Measurements from ENCODE around the gene NUP214. TPM values are rescaled to one million over a fixed set of nuclear protein-coding genes. Genes with fewer than 3 reads are reported as not detected.

NUP214 gene
- total RNA-seq, 2 experiments from 2014 or later = 19.7 to 69.6 TPM

DNA sequence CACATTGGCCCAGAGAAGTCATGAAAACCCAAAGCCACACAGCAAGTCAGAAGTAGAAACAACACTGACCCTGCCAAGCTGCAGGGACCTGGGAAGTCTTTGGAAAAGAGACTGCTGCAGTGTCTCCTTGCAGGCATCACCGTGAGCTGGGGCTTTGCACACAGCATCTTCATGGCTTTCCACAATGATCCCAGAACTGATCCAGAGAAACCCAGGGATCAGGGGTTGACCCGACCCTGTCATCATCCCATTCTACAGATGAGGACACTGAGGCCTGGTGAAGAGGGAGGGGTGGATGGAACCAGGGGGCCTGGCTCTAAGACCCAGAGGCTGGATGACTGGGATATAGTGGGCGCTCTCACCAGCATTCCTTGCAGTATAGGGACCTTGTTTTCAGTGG is 155.3 kb downstream of the NUP214 start:
- Histone ChIP-seq H3K9me2 (ENCODE audit: insufficient read depth, low read length) (no peaks in the 10 kb centered on the region), H3K4me1 (ENCODE audit: insufficient read depth, low read length, poor library complexity, severe bottlenecking) (peaks cover 6% of the 10 kb centered on the region), H3K27ac (ENCODE audit: low read depth, low read length, poor library complexity, severe bottlenecking) (no peak overlapping the region), H4K20me1 (ENCODE audit: insufficient read depth, low read length) (no peaks in the 10 kb centered on the region), H3K4me3 (ENCODE audit: low read depth, low read length, poor library complexity, severe bottlenecking) (no peak overlapping the region), H3K79me2 (ENCODE audit: insufficient read depth, low read depth, low read length) (peaks cover 7% of the 10 kb centered on the region; the same call in 1 of the 2 replicates), H3K9me3 (ENCODE audit: low read length) (no peaks in the 10 kb centered on the region), H3K4me2 (ENCODE audit: low read length) (no peak overlapping the region), H3K36me3 (ENCODE audit: insufficient read depth, low read length) (0 out of 2 replicates have a peak, but pooled peaks cover 5% of the 10 kb centered on the region), H2AFZ (ENCODE audit: low read length) (no peak overlapping the region)
- POLR2A ChIA-PET = interaction anchor here (0.5 kb wide), 1 partner anchor 30 kb away, joined by 3 read pairs; no protein-coding TSS in a partner anchor
- no peak for TF ChIP-seq EZH2phosphoT487 (IDR thresholded peaks at IDR 0.05; ENCODE audit: borderline replicate concordance, low read depth, low read length)
- TF ChIP-seq, protein P1, sequence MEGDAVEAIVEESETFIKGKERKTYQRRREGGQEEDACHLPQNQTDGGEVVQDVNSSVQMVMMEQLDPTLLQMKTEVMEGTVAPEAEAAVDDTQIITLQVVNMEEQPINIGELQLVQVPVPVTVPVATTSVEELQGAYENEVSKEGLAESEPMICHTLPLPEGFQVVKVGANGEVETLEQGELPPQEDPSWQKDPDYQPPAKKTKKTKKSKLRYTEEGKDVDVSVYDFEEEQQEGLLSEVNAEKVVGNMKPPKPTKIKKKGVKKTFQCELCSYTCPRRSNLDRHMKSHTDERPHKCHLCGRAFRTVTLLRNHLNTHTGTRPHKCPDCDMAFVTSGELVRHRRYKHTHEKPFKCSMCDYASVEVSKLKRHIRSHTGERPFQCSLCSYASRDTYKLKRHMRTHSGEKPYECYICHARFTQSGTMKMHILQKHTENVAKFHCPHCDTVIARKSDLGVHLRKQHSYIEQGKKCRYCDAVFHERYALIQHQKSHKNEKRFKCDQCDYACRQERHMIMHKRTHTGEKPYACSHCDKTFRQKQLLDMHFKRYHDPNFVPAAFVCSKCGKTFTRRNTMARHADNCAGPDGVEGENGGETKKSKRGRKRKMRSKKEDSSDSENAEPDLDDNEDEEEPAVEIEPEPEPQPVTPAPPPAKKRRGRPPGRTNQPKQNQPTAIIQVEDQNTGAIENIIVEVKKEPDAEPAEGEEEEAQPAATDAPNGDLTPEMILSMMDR (conservative IDR thresholded peaks at IDR 0.05; ENCODE audit: low read length) = no peak
- no TSS peak for BruUV-seq (replicated peaks)
- DNase-seq (ENCODE audit: low spot score) = no peak
- intact Hi-C loops (cut with micrococcal nuclease; ENCODE audit: unreplicated experiment) = no loop called here
- CTCF ChIA-PET (ENCODE audit: unreplicated experiment) = no interaction called here

DNA sequence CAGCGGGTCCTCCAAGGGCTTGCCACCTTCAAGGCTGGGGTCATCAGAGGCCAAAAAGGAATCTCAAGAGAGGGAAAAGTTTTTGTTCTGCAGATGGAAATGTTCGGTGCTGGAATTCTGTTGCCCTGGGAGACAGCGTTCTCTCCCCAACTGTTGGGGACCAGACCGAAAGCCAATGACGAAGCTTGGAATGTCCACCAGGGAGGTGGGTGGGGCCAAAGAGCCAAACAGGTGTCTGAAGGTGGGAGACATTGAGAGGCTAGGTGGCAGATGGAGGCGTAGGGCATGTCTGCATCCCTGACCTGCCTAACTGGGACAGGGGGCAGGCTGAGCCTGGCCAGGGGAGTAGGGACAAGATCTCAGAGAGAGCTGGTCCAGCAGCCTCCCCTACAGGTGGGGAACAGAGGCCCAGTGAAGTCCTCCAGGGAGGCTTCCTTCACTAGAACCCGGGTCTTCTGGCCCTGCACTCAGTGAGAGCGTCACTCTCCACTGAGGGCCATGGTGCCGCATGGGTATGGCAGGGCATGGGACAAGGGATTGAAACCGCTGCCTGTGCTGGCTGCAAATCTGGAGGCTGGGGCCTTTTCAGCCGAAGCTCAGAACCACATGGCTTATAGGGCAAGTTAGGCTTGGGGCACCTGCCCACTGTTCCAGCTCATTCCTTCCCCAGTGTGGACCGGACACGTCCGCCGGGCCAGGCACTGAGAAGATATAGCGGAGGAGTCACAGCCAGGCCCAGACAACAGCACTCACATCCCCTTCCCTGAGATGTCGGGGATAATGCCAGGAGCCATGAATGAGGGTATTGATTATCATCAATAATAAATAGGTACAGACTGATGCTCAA is 156.0 kb downstream of the NUP214 start:
- H2AFZ ChIP-seq (ENCODE audit: low read length) = no peak overlapping the region

More for the DNA sequence above, 156.0 kb downstream of the NUP214 start:
- H3K4me1 ChIP-seq (ENCODE audit: insufficient read depth, low read length, poor library complexity, severe bottlenecking) = peaks cover 6% of the 10 kb centered on the region
- no peak overlapping the region for H3K4me2 ChIP-seq (ENCODE audit: low read length)
- no peaks in the 10 kb centered on the region for H3K9me2 ChIP-seq (ENCODE audit: insufficient read depth, low read length)
- H3K9me3 ChIP-seq (ENCODE audit: low read length) = no peaks in the 10 kb centered on the region
- no peak for DNase-seq (ENCODE audit: low spot score)
- intact Hi-C loops (cut with micrococcal nuclease; ENCODE audit: unreplicated experiment) = no loop called here
- POLR2A ChIA-PET = no interaction called here
- peaks cover under 1% of the 10 kb centered on the region; the same call in 1 of the 2 replicates for H3K79me2 ChIP-seq (ENCODE audit: insufficient read depth, low read depth, low read length)
- H3K36me3 ChIP-seq (ENCODE audit: insufficient read depth, low read length) = no peaks in the 10 kb centered on the region
- no peak overlapping the region for H3K27ac ChIP-seq (ENCODE audit: low read depth, low read length, poor library complexity, severe bottlenecking)
- BruUV-seq (replicated peaks) = no TSS peak
- TF ChIP-seq, protein P1 (conservative IDR thresholded peaks at IDR 0.05; ENCODE audit: low read length) = no peak
- no peak for TF ChIP-seq EZH2phosphoT487 (IDR thresholded peaks at IDR 0.05; ENCODE audit: borderline replicate concordance, low read depth, low read length)
- no peak overlapping the region for H3K4me3 ChIP-seq (ENCODE audit: low read depth, low read length, poor library complexity, severe bottlenecking)
- CTCF ChIA-PET (ENCODE audit: unreplicated experiment) = no interaction called here
- H4K20me1 ChIP-seq (ENCODE audit: insufficient read depth, low read length) = no peaks in the 10 kb centered on the region

Data from OCI-LY7 (cell line).